GM21723 (cell line): ENCODE measurements around the gene IKZF3.
"Not testable (repeated sequence)": the region's sequence is repeated elsewhere in the genome, so short reads cannot be mapped to it uniquely, and the experiment has no call there.

Experiments used
- ATAC-seq: cut with Tn5 transposase; IDR thresholded peaks from one replicate; pipeline ENCODE4 v1.9.1; 2021; ENCODE audit warnings: mild to moderate bottlenecking, moderate library complexity; ENCODE audit not compliant: unreplicated experiment

Gene IKZF3

DNA sequence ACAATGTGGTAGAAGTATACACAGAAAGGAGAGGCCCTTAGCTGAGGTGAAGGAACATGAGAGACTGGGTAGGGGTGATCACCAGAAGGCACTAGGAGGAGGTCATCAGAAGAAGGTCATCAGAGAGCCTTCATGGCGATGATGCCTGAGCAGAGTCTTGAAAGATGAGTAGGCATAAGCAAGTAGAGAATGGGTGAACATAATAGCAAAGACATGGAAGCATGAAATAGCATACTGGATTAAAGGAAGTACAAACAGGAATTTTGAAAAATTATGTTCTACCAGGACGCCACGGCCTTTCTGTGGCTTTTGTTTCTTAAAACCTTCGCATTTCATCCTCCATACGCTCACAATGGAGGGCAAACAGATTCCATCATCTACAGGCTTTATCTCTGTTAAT, 2.9 kb downstream of the IKZF3 start:
- ATAC-seq, result no peak

GRCh38 chr17:39855911-39856649, 8.0 kb downstream of the IKZF3 start:
- ATAC-seq, result not testable (repeated sequence)

- no peak for ATAC-seq
These were observed 9.2 kb downstream of the IKZF3 start for GRCh38 chr17:39854909-39855308.

- no peak for ATAC-seq
These were observed 11.9 kb downstream of the IKZF3 start for GRCh38 chr17:39852239-39852638.

GRCh38 chr17:39850186-39850585, 13.9 kb downstream of the IKZF3 start:
- ATAC-seq, result not testable (repeated sequence)

- no peak for ATAC-seq
These were observed 15.5 kb downstream of the IKZF3 start for GRCh38 chr17:39848600-39848999.

DNA sequence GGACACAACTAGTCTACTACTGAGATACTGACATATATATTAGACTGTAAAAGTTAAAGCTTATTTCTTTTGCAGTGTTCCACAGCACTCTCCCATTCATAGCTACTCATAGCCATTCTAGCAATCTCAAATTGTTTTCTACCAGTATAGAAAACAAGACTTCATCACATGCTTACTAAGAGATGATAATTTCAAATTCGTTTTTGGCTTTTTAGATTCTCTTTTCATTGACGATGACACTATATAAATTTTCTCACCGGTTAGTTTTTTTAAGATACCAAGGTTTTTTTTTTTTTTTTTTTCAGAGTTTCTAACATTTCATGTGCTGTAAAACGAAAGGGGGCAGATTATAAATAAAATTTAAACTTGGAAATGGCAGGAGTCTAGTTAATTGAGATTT, 17.9 kb downstream of the IKZF3 start:
- no peak for ATAC-seq

- ATAC-seq, result no peak
These were observed 18.9 kb downstream of the IKZF3 start for GRCh38 chr17:39845052-39845846.

- ATAC-seq, result no peak
These were observed 22.9 kb downstream of the IKZF3 start for GRCh38 chr17:39841134-39841683.

DNA sequence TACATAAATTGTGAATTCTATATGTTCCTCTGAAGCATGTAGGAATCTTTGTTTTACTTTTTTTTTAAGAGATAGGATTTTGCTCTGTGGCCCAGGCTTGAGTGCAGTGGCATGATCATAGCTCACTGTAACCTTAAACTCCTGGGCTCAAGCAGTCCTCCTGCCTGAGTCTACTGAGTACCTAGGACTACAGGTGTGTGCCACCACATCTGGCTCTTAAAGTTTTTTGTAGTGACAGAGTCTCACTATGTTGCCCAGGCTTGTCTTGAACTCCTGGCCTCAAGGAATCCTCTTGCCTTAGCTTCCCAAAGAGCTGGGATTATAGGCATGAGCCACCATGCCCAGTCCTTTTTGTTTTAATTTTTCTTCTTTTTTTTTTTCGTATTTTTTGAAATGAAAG, 25.3 kb downstream of the IKZF3 start:
- ATAC-seq, result no peak

DNA sequence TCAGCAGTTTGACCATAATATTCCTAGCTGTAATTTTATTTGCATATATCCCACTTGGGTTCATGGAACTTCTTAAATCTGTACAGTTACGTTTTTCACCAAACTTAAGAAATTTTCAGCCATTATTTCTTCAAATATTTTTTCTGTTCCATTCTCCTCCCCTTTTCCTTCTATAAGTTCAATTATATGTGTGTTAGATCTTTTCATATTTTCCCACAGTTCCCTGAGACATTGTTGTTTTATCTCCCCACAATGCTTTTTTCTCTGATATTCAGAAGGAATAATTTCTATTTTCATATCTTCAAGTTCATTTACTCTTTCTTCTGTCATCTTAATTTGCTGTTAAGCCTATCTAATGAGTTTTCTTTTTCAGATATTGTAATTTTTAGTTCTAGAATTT, 26.1 kb downstream of the IKZF3 start:
- no peak for ATAC-seq

DNA sequence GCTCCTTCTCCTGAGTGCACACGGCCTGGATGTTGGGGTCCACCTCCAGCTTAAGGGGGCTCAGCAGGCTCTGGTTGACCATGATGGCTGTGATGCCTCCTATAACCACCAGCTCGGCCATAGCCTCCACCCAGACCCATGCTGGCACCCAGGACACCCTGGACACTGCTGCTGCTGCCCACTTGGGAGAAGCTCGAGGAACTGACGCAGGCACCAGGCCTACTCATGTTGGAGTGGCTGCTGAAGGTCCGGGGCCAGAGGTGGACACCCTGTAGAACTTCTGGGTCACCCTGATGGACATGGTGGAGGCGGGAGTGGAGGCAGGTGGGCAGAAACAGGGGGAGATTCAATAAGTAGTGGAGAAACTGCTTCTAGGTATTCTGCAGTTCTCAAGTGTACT, 28.0 kb downstream of the IKZF3 start:
- ATAC-seq, result no peak

DNA sequence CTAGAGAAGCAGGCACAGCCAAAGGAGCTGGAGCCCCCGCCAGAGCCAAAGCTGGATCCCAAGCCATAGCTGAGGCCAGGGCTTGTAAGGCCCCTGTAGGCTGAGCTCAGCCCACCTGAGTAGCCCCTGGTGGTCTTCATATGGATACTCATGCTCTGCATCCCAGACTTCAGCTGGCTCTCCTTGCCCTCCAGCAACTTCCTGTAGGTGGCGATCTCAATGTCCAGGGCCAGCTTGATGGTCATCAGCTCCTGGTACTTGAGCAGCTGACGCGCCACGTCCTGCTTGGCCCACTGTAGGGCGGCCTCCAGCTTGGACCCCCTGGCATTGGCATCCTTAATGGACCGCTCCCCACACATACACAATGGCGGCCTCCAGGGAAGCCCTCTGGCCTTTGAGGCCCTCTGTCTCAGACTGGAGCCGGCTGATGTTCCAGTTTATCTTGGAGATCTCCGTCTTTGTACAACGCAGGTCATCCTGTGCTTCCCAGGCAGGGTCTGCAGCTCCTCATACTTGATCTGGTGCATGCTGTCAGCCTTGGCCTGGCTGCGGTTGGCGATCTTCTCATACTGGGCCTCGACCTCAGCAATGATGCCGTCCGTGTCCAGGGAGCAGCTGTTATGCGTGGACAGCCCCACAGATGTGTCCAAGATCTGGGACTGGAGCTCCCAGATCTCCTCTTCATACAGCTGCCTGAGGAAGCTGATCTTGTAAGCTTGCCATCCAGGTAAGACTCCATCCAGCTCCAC, 28.9 kb downstream of the IKZF3 start:
- ATAC-seq, result no peak

GRCh38 chr17:39834017-39834416, 30.1 kb downstream of the IKZF3 start:
- ATAC-seq, result no peak

DNA sequence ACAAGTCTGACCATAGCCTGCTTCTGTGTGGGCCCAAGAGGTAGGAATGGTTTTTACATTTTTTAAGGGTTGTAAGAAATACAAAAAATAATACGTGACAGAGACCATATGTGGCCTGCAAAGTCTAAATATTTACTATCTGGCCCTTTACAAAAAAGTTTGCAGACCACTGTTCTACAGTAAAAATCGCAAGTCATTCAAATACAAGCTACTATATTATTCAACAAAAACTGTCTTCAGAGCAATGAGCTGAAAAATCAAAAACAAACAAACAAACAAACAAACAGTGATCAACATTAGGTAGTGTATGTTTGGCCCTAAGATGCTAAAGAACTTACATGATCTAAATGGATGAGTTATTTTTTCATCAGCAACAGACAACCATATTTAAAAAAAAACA, 32.5 kb downstream of the IKZF3 start:
- ATAC-seq, result no peak

GRCh38 chr17:39828443-39828842, 35.7 kb downstream of the IKZF3 start:
- ATAC-seq, result no peak

GRCh38 chr17:39826334-39826733, 37.8 kb downstream of the IKZF3 start:
- ATAC-seq, result no peak

- no peak for ATAC-seq
These were observed 40.6 kb downstream of the IKZF3 start for GRCh38 chr17:39823407-39824054.

DNA sequence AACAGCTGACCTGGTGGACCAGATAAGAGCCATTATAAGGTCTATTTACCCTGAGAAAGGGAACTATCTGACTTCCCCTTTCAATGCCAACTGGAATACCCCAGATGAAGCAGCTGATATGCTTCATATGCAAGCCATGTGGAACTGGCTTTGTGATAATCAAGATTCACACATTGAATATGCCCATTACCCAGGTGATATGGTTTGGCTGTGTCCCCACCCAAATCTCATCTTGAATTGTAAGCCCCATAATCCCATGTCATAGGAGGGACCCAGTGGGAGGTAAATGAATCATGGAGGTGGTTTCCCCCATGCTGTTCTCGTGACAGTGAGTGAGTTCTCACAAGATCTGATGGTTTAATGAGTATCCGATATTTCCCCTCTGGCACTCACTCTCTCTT, 42.1 kb downstream of the IKZF3 start:
- no peak for ATAC-seq

DNA sequence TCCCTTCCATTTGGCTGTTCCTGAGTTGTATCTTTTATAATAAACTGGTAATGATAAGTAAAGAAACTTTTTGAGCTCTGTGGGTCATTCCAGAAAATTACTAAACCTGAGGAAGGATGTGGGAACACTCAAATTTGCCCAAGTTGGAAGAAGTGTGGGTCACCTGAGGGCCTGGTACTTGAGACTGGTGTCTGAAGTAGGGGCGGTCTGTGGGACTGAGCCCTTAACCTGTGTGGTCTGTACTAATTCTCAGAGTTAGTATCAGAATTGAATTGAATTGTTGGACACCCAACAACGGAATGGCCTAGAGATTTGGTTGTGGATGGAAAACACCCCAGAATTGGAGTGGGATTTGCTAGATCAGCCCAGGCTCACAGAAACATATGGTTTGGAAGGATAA, 43.1 kb downstream of the IKZF3 start:
- ATAC-seq, result no peak

DNA sequence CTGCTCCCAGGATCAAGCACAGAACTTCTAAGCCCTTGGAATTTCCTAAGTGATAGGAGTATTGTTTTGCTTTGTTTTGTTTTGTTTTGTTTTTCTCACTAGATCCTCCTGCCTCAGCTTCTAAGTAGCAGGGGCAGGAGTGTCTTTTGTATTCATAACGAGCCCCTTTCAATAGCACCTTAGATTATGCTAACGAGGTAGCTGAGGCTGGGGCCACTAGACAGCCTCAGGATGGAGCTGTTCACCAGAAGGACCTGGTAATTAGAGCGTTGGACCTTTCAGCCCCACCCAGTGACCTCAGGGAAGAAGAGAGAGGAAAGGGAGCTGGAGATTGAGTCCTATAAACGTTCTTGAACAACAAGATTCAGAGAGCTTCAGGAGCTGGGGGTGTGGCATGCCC, 43.6 kb downstream of the IKZF3 start:
- no peak for ATAC-seq
